Lower lobe of right lung (tissue), 1 donor: ENCODE data around the gene SMIM15. TPM values are rescaled to one million over a fixed set of nuclear protein-coding genes. Genes with fewer than 3 reads are reported as not detected.

Source experiments
- total RNA-seq: library from RNA; stranded (reverse); fragmentation: NEBNext Ultra II Directional; extraction: Animal tissue kit (Norgen Biotek cat#: 25700); gene quantifications from one replicate; pipeline ENCODE4 v1.2.1, GENCODE V29; 2021
- donor health status: DM: no; HTN: yes; CAD: no; lungs with severe emphysema.

SMIM15 gene
- total RNA-seq, 1 donor from 2014 or later, result 55.9 TPM

Other genes with a start within 250 kb of the SMIM15 start
- gene ERCC8, start 217.4 kb downstream of the SMIM15 start, total RNA-seq, result 10.3 TPM
- gene NDUFAF2, start 217.3 kb downstream of the SMIM15 start, total RNA-seq, result 20.0 TPM
- gene ZSWIM6, start 169.8 kb upstream of the SMIM15 start, total RNA-seq, result 18.1 TPM